Peyer's patch (tissue), 4 donors: ENCODE measurements around the gene ARSI.

Source experiments
- POLR2A ChIP-seq, 2 donors: fragments of 450-650 bp; IDR thresholded peaks; one replicate each; pipeline ENCODE4 v1.5.1; 2017; ENCODE audit warnings: antibody characterized with exemption in 2 of 2, mild to moderate bottlenecking in 2 of 2, moderate library complexity in 2 of 2
- TF ChIP-seq, protein P1 (sequence below), 6 experiments: fragments of 450-650 bp in 4 of 6; fragments of 200-600 bp in 2 of 6; sonication (generic) in 1 of 6; IDR thresholded peaks; one replicate each; pipeline ENCODE4 v1.5.1; 2017 to 2019; ENCODE audit warnings: antibody characterized with exemption in 6 of 6, mild to moderate bottlenecking in 3 of 6, moderate library complexity in 1 of 6

DNA sequence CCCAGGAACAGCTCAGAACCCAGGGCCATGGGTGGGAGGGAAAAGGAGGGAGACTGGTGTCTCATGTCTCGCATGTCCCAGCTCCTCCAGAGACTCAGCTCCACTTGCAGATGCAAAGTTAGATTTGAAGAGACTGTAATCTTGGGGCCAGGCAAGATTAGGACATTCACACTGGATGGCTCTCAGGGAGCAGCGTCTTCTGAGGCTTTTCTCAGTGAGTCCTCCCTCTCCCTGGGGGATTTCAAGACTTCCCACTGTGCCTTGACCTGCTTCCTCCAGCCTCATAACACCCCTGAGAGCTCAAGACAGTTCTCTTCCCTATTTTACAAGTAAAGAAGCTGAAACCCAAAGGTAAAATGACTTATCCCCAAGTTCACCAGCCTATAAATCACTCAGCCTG lies 44.3 kb upstream of the ARSI start:
- no peak for TF ChIP-seq POLR2A (IDR thresholded peaks at IDR 0.05)
- TF ChIP-seq, protein P1, sequence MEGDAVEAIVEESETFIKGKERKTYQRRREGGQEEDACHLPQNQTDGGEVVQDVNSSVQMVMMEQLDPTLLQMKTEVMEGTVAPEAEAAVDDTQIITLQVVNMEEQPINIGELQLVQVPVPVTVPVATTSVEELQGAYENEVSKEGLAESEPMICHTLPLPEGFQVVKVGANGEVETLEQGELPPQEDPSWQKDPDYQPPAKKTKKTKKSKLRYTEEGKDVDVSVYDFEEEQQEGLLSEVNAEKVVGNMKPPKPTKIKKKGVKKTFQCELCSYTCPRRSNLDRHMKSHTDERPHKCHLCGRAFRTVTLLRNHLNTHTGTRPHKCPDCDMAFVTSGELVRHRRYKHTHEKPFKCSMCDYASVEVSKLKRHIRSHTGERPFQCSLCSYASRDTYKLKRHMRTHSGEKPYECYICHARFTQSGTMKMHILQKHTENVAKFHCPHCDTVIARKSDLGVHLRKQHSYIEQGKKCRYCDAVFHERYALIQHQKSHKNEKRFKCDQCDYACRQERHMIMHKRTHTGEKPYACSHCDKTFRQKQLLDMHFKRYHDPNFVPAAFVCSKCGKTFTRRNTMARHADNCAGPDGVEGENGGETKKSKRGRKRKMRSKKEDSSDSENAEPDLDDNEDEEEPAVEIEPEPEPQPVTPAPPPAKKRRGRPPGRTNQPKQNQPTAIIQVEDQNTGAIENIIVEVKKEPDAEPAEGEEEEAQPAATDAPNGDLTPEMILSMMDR (IDR thresholded peaks at IDR 0.05) = no peak
